K562 treated with DMSO at 1 percent for 4 hours (cell line): ENCODE measurements around the gene RNPEPL1. TPM values are rescaled to one million over a fixed set of nuclear protein-coding genes. Genes with fewer than 3 reads are reported as not detected.

Source experiments
- total RNA-seq: library from RNA; unstranded; fragments of 300-600 nt; gene quantifications from 2 replicates; pipeline ENCODE4 v1.2.3, GENCODE V29; 2022; ENCODE audit not compliant: insufficient read depth

The RNPEPL1 gene
- total RNA-seq, result 39.7 and 40.8 TPM in 2 replicates

GRCh38 chr2:240567872-240568677 is at the start of gene RNPEPL1:
RNPEPL1 (plus strand) TSS chr2:240568484; CDS start chr2:240568587, 103 bp downstream.

GRCh38 chr2:240557808-240558207 is 10.5 kb upstream of the RNPEPL1 start, which contains the start of gene ANKMY1:
ANKMY1 (minus strand) TSS chr2:240557988; CDS start chr2:240557335, 653 bp downstream.

GRCh38 chr2:240560084-240560479 is 8.2 kb upstream of the RNPEPL1 start, which contains the start of gene DUSP28:
DUSP28 (plus strand) TSS chr2:240560357; CDS start chr2:240560685, 328 bp downstream.

GRCh38 chr2:240586198-240586918 is 18.1 kb downstream of the RNPEPL1 start, which contains the start of gene CAPN10:
CAPN10 (plus strand) TSS chr2:240586734; CDS start chr2:240586912, 178 bp downstream.

GRCh38 chr2:240624950-240625621 is 56.8 kb downstream of the RNPEPL1 start, which contains the start of gene GPR35:
GPR35 (plus strand) TSS chr2:240625480; CDS start chr2:240629953, 4,473 bp downstream.

Other genes starting within 250 kb of the RNPEPL1 start
- gene GPC1, start 132.8 kb upstream of the RNPEPL1 start, total RNA-seq, result 0.59 and 0.96 TPM in 2 replicates
- gene ANKMY1, start 10.5 kb upstream of the RNPEPL1 start, total RNA-seq, result 9.1 and 10.0 TPM in 2 replicates
- gene DUSP28, start 8.1 kb upstream of the RNPEPL1 start, total RNA-seq, result 6.3 and 7.3 TPM in 2 replicates
- gene CAPN10, start 18.2 kb downstream of the RNPEPL1 start, total RNA-seq, result 14.3 and 14.4 TPM in 2 replicates
- gene GPR35, start 57.0 kb downstream of the RNPEPL1 start, total RNA-seq, result 2.6 and 2.7 TPM in 2 replicates
- not detected in 2 replicates for gene AQP12B, start 114.4 kb downstream of the RNPEPL1 start, total RNA-seq
- gene AQP12A, start 123.4 kb downstream of the RNPEPL1 start, total RNA-seq, result not detected in 2 replicates